ENCODE measurements around the gene TRIM9. TPM values are rescaled to one million over a fixed set of nuclear protein-coding genes. Genes with fewer than 3 reads are reported as not detected.

Gene TRIM9
- total RNA-seq, 2 experiments from 2014 or later: 0.19 to 0.45 TPM

DNA sequence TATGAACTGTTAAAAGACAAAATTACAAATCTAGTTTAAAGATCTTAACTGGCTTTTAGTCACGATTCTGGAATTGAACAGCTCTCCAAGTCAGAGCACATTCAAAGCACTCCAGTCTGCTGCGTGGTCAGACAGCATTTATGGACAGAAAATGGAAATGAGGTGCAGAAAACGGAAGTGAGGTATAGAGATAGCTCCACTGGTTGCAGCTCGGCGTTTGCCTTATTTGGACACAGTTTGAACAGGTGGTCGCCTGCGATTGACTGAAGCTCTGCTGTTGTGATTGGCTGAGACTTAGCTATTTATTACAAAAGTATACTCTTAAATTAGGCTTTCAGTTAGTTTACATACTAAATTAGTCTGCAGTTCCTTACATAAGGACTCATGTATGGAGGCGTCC lies 28.3 kb downstream of the TRIM9 start:
- Histone ChIP-seq H3K27me3 (ENCODE audit: control insufficient read depth in 1 of 2, insufficient read depth in 2 of 2, low read length in 2 of 2) (peaks cover 0 to 4% of the 10 kb centered on the region in 2 experiments), H3K4me3 (ENCODE audit: low read length) (no peak overlapping the region), H3K36me3 (ENCODE audit: insufficient read depth, low read length) (no peaks in the 10 kb centered on the region), H3K4me1 (ENCODE audit: insufficient read depth, low read length) (no peaks in the 10 kb centered on the region), H3K9me3 (ENCODE audit: control insufficient read depth in 1 of 2, insufficient read depth in 1 of 2, low read length in 2 of 2) (peaks cover 0 to 4% of the 10 kb centered on the region in 2 experiments), H3K27ac (ENCODE audit: low read depth in 1 of 2, low read length in 2 of 2) (no peak overlapping the region)
- POLR2A ChIA-PET: no interaction called here
- H3K4me1 Mint-ChIP-seq (ENCODE audit: low read depth): no peaks in the 10 kb centered on the region
- H3K27me3 Mint-ChIP-seq: no peaks in the 10 kb centered on the region
- H3K9me3 Mint-ChIP-seq: peaks cover 9% of the 10 kb centered on the region
- no peaks in the 10 kb centered on the region for H3K36me3 Mint-ChIP-seq (ENCODE audit: low read depth)
- CTCF ChIA-PET: no interaction called here
- TF ChIP-seq, protein P1, sequence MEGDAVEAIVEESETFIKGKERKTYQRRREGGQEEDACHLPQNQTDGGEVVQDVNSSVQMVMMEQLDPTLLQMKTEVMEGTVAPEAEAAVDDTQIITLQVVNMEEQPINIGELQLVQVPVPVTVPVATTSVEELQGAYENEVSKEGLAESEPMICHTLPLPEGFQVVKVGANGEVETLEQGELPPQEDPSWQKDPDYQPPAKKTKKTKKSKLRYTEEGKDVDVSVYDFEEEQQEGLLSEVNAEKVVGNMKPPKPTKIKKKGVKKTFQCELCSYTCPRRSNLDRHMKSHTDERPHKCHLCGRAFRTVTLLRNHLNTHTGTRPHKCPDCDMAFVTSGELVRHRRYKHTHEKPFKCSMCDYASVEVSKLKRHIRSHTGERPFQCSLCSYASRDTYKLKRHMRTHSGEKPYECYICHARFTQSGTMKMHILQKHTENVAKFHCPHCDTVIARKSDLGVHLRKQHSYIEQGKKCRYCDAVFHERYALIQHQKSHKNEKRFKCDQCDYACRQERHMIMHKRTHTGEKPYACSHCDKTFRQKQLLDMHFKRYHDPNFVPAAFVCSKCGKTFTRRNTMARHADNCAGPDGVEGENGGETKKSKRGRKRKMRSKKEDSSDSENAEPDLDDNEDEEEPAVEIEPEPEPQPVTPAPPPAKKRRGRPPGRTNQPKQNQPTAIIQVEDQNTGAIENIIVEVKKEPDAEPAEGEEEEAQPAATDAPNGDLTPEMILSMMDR (IDR thresholded peaks at IDR 0.05): no peak
- no peak overlapping the region for H3K27ac Mint-ChIP-seq
- ATAC-seq (ENCODE audit: poor library complexity) (no peak), DNase-seq (no peak)
- intact Hi-C loops (cut with DNase I, micrococcal nuclease): no loop called here
- H3K4me3 Mint-ChIP-seq: no peak overlapping the region

GRCh38 chr14:51059032-51059431 lies 35.9 kb downstream of the TRIM9 start:
- intact Hi-C loops (cut with DNase I, micrococcal nuclease): no loop called here
- POLR2A ChIA-PET: no interaction called here
- Histone ChIP-seq H3K4me1 (ENCODE audit: insufficient read depth, low read length) (no peaks in the 10 kb centered on the region), H3K36me3 (ENCODE audit: insufficient read depth, low read length) (no peaks in the 10 kb centered on the region), H3K27me3 (ENCODE audit: control insufficient read depth in 1 of 2, insufficient read depth in 2 of 2, low read length in 2 of 2) (no peaks in the 10 kb centered on the region), H3K4me3 (ENCODE audit: low read length) (no peak overlapping the region), H3K27ac (ENCODE audit: low read depth in 1 of 2, low read length in 2 of 2) (no peak overlapping the region), H3K9me3 (ENCODE audit: control insufficient read depth in 1 of 2, insufficient read depth in 1 of 2, low read length in 2 of 2) (peaks cover 0 to 4% of the 10 kb centered on the region in 2 experiments)
- no peak overlapping the region for H3K4me3 Mint-ChIP-seq
- TF ChIP-seq, protein P1 (IDR thresholded peaks at IDR 0.05): no peak
- CTCF ChIA-PET: no interaction called here
- DNase-seq (no peak), ATAC-seq (ENCODE audit: poor library complexity) (no peak)
- no peaks in the 10 kb centered on the region for H3K4me1 Mint-ChIP-seq (ENCODE audit: low read depth)
- no peaks in the 10 kb centered on the region for H3K27me3 Mint-ChIP-seq
- no peak overlapping the region for H3K27ac Mint-ChIP-seq
- H3K9me3 Mint-ChIP-seq: peaks cover 7% of the 10 kb centered on the region
- H3K36me3 Mint-ChIP-seq (ENCODE audit: low read depth): no peaks in the 10 kb centered on the region

DNA sequence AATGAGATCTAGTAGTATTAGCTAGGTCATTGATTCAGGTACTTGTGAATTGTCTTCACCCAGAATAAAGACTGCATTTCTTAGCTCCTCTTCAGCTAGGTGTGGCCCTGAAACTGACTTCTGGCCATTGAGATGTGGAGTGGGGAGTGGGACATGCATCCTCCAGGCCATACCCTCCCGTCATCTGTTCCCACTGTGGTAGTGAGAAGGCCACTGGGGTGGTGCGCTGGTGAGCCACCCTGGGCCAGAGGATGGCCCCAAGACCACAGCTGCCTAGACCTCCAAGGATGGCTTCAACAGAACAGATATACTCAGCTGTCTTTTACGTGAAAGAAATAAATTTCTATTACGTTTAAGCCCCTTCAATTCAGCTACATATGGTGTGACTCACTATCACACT lies 36.5 kb downstream of the TRIM9 start:
- Histone ChIP-seq H3K4me1 (ENCODE audit: insufficient read depth, low read length) (no peaks in the 10 kb centered on the region), H3K4me3 (ENCODE audit: low read length) (no peak overlapping the region), H3K27me3 (ENCODE audit: control insufficient read depth in 1 of 2, insufficient read depth in 2 of 2, low read length in 2 of 2) (no peaks in the 10 kb centered on the region), H3K36me3 (ENCODE audit: insufficient read depth, low read length) (no peaks in the 10 kb centered on the region), H3K27ac (ENCODE audit: low read depth in 1 of 2, low read length in 2 of 2) (no peak overlapping the region), H3K9me3 (ENCODE audit: control insufficient read depth in 1 of 2, insufficient read depth in 1 of 2, low read length in 2 of 2) (peaks cover 0 to 6% of the 10 kb centered on the region in 2 experiments)
- peaks cover 7% of the 10 kb centered on the region for H3K9me3 Mint-ChIP-seq
- TF ChIP-seq, protein P1 (IDR thresholded peaks at IDR 0.05): no peak
- intact Hi-C loops (cut with DNase I, micrococcal nuclease): no loop called here
- no peak for ATAC-seq (ENCODE audit: poor library complexity)
- H3K4me3 Mint-ChIP-seq: no peak overlapping the region
- H3K36me3 Mint-ChIP-seq (ENCODE audit: low read depth): no peaks in the 10 kb centered on the region
- no peak for DNase-seq
- H3K27ac Mint-ChIP-seq: no peak overlapping the region
- no peaks in the 10 kb centered on the region for H3K27me3 Mint-ChIP-seq
- H3K4me1 Mint-ChIP-seq (ENCODE audit: low read depth): no peaks in the 10 kb centered on the region
- POLR2A ChIA-PET: no interaction called here
- CTCF ChIA-PET: no interaction called here

Data from CD4-positive, alpha-beta T cell (primary cell).